ENCODE measurements around the gene WIZ. TPM values are rescaled to one million over a fixed set of nuclear protein-coding genes. Genes with fewer than 3 reads are reported as not detected.

The WIZ gene
- polyA plus RNA-seq, 1 donor (not counting 4 experiments of a cell fraction or from before 2014, with no cell fraction given): 5.1 TPM

GRCh38 chr19:15424121-15424520, 25.6 kb downstream of the WIZ start:
- Histone ChIP-seq H3K4me3 (ENCODE audit: control insufficient read depth in 2 of 3, extremely low read depth in 1 of 3, insufficient read depth in 2 of 3, low read depth in 1 of 3, low read length in 3 of 3) (no peak overlapping the region), H3K27me3 (ENCODE audit: control insufficient read depth, extremely low read depth, insufficient read depth, low read length) (no peaks in the 10 kb centered on the region), H3K9me3 (ENCODE audit: control insufficient read depth, low read depth, low read length) (peaks cover 5% of the 10 kb centered on the region), H3K4me1 (ENCODE audit: control insufficient read depth, extremely low read depth, insufficient read depth, low read length) (peaks cover 5% of the 10 kb centered on the region), H3K9me1 (ENCODE audit: control insufficient read depth, extremely low read depth, insufficient read depth, low read length) (no peaks in the 10 kb centered on the region), H3K79me2 (ENCODE audit: control insufficient read depth, insufficient read depth, low read length) (peaks cover 16% of the 10 kb centered on the region), H3K27ac (ENCODE audit: control insufficient read depth, insufficient read depth, low read length) (no peak overlapping the region), H3K9ac (ENCODE audit: control insufficient read depth, extremely low read depth, insufficient read depth, low read length) (no peak overlapping the region), H3K4me2 (ENCODE audit: control insufficient read depth, extremely low read depth, insufficient read depth, low read depth, low read length) (no peak overlapping the region), H3K36me3 (ENCODE audit: control insufficient read depth in 2 of 2, extremely low read depth in 1 of 2, insufficient read depth in 2 of 2, low read length in 2 of 2) (peaks cover 35 to 41% of the 10 kb centered on the region in 2 experiments), H2AFZ (ENCODE audit: control insufficient read depth, low read length) (no peak overlapping the region), H4K20me1 (ENCODE audit: control insufficient read depth, extremely low read depth, insufficient read depth, low read length) (no peaks in the 10 kb centered on the region)
- DNase-seq (ENCODE audit: low read depth, low spot score) (no peak), FAIRE-seq (no peak)
- dilution Hi-C loops (cut with MboI; ENCODE audit: extremely low pct_ligation_motif_present, low sequenced_read_pairs): no loop called here
- TF ChIP-seq EZH2 (IDR thresholded peaks at IDR 0.05; ENCODE audit: low read length): no peak
- no peak for TF ChIP-seq CTCF (optimal IDR thresholded peaks at IDR 0.05 in 1 of 3, IDR thresholded peaks at IDR 0.05 in 1 of 3, conservative IDR thresholded peaks at IDR 0.05 in 1 of 3; ENCODE audit: extremely low read depth in 1 of 3, insufficient read depth in 2 of 3, low read length in 3 of 3)

GRCh38 chr19:15423130-15423529, 26.6 kb downstream of the WIZ start:
- FAIRE-seq (no peak), DNase-seq (ENCODE audit: low read depth, low spot score) (no peak)
- peaks cover 13% of the 10 kb centered on the region for H3K79me2 ChIP-seq (ENCODE audit: control insufficient read depth, insufficient read depth, low read length)
- H2AFZ ChIP-seq (ENCODE audit: control insufficient read depth, low read length): no peak overlapping the region
- H3K4me3 ChIP-seq (ENCODE audit: control insufficient read depth in 2 of 3, extremely low read depth in 1 of 3, insufficient read depth in 2 of 3, low read depth in 1 of 3, low read length in 3 of 3): no peak overlapping the region
- H3K9me3 ChIP-seq (ENCODE audit: control insufficient read depth, low read depth, low read length): peaks cover 5% of the 10 kb centered on the region
- no peaks in the 10 kb centered on the region for H4K20me1 ChIP-seq (ENCODE audit: control insufficient read depth, extremely low read depth, insufficient read depth, low read length)
- H3K4me2 ChIP-seq (ENCODE audit: control insufficient read depth, extremely low read depth, insufficient read depth, low read depth, low read length): no peak overlapping the region
- peaks cover 5% of the 10 kb centered on the region for H3K4me1 ChIP-seq (ENCODE audit: control insufficient read depth, extremely low read depth, insufficient read depth, low read length)
- H3K27ac ChIP-seq (ENCODE audit: control insufficient read depth, insufficient read depth, low read length): no peak overlapping the region
- H3K27me3 ChIP-seq (ENCODE audit: control insufficient read depth, extremely low read depth, insufficient read depth, low read length): no peaks in the 10 kb centered on the region
- no peak overlapping the region for H3K9ac ChIP-seq (ENCODE audit: control insufficient read depth, extremely low read depth, insufficient read depth, low read length)
- TF ChIP-seq CTCF (optimal IDR thresholded peaks at IDR 0.05 in 1 of 3, IDR thresholded peaks at IDR 0.05 in 1 of 3, conservative IDR thresholded peaks at IDR 0.05 in 1 of 3; ENCODE audit: extremely low read depth in 1 of 3, insufficient read depth in 2 of 3, low read length in 3 of 3): no peak
- no peak for TF ChIP-seq EZH2 (IDR thresholded peaks at IDR 0.05; ENCODE audit: low read length)
- peaks cover 35% of the 10 kb centered on the region in 2 experiments for H3K36me3 ChIP-seq (ENCODE audit: control insufficient read depth in 2 of 2, extremely low read depth in 1 of 2, insufficient read depth in 2 of 2, low read length in 2 of 2)
- H3K9me1 ChIP-seq (ENCODE audit: control insufficient read depth, extremely low read depth, insufficient read depth, low read length): no peaks in the 10 kb centered on the region
- dilution Hi-C loops (cut with MboI; ENCODE audit: extremely low pct_ligation_motif_present, low sequenced_read_pairs): no loop called here
